Measurements from ENCODE around the gene SHQ1.

The SHQ1 gene

GRCh38 chr3:72700106-72700505 is 148.1 kb downstream of the SHQ1 start:
- no peak overlapping the region for H3K27ac ChIP-seq (replicated peaks)
- no peak for DNase-seq (ENCODE audit: low read depth in 1 of 2, low spot score in 1 of 2)
- no peak for TF ChIP-seq CTCF (IDR thresholded peaks at IDR 0.05; ENCODE audit: insufficient read depth, low read length)
- TF ChIP-seq POLR2AphosphoS5 (IDR thresholded peaks at IDR 0.05; ENCODE audit: low read depth), result no peak
- TF ChIP-seq, protein P1, sequence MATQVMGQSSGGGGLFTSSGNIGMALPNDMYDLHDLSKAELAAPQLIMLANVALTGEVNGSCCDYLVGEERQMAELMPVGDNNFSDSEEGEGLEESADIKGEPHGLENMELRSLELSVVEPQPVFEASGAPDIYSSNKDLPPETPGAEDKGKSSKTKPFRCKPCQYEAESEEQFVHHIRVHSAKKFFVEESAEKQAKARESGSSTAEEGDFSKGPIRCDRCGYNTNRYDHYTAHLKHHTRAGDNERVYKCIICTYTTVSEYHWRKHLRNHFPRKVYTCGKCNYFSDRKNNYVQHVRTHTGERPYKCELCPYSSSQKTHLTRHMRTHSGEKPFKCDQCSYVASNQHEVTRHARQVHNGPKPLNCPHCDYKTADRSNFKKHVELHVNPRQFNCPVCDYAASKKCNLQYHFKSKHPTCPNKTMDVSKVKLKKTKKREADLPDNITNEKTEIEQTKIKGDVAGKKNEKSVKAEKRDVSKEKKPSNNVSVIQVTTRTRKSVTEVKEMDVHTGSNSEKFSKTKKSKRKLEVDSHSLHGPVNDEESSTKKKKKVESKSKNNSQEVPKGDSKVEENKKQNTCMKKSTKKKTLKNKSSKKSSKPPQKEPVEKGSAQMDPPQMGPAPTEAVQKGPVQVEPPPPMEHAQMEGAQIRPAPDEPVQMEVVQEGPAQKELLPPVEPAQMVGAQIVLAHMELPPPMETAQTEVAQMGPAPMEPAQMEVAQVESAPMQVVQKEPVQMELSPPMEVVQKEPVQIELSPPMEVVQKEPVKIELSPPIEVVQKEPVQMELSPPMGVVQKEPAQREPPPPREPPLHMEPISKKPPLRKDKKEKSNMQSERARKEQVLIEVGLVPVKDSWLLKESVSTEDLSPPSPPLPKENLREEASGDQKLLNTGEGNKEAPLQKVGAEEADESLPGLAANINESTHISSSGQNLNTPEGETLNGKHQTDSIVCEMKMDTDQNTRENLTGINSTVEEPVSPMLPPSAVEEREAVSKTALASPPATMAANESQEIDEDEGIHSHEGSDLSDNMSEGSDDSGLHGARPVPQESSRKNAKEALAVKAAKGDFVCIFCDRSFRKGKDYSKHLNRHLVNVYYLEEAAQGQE (IDR thresholded peaks at IDR 0.05; ENCODE audit: insufficient replicate concordance, low read depth), result no peak
- TF ChIP-seq SPI1 (IDR thresholded peaks at IDR 0.05; ENCODE audit: borderline replicate concordance, low read depth), result no peak
- TF ChIP-seq GABPA (IDR thresholded peaks at IDR 0.05; ENCODE audit: low read depth), result no peak
- no peak overlapping the region for H3K4me3 ChIP-seq (replicated peaks; ENCODE audit: insufficient read depth, low read length)
- no peaks in the 10 kb centered on the region for H3K27me3 ChIP-seq (ENCODE audit: insufficient read depth, poor library complexity, severe bottlenecking)

DNA sequence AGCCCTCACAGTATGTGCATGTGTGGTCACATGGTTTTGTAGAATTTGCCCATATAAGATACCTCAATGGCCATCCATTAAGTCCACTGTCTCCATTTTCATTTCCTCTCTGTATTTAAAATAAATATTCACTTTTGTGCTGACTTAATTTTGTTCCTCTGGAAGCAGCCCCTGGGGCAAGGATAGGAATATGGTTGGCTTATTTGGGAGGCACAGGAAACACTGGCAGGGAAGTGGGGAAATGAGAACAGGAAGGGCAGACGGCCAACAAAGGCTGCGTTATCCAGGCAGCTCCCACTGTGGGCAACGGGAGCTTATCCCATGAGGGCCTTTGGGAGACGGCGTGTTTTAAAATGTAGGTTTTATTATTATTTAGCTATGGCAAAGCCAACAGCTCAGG is 148.6 kb downstream of the SHQ1 start:
- H3K4me3 ChIP-seq (replicated peaks; ENCODE audit: insufficient read depth, low read length), result no peak overlapping the region
- no peaks in the 10 kb centered on the region for H3K27me3 ChIP-seq (ENCODE audit: insufficient read depth, poor library complexity, severe bottlenecking)
- TF ChIP-seq, protein P1 (IDR thresholded peaks at IDR 0.05; ENCODE audit: insufficient replicate concordance, low read depth), result no peak
- TF ChIP-seq SPI1 (IDR thresholded peaks at IDR 0.05; ENCODE audit: borderline replicate concordance, low read depth), result no peak
- no peak for TF ChIP-seq CTCF (IDR thresholded peaks at IDR 0.05; ENCODE audit: insufficient read depth, low read length)
- DNase-seq (ENCODE audit: low read depth in 1 of 2, low spot score in 1 of 2), result no peak
- H3K27ac ChIP-seq (replicated peaks), result no peak overlapping the region
